ENCODE data around the gene DKK3. TPM values are rescaled to one million over a fixed set of nuclear protein-coding genes. Genes with fewer than 3 reads are reported as not detected.
A peak's percentile ranks its signal among the peaks of the same experiment; 100 is the strongest.

DKK3 gene
- polyA plus RNA-seq, 3 donors: not detected

DNA sequence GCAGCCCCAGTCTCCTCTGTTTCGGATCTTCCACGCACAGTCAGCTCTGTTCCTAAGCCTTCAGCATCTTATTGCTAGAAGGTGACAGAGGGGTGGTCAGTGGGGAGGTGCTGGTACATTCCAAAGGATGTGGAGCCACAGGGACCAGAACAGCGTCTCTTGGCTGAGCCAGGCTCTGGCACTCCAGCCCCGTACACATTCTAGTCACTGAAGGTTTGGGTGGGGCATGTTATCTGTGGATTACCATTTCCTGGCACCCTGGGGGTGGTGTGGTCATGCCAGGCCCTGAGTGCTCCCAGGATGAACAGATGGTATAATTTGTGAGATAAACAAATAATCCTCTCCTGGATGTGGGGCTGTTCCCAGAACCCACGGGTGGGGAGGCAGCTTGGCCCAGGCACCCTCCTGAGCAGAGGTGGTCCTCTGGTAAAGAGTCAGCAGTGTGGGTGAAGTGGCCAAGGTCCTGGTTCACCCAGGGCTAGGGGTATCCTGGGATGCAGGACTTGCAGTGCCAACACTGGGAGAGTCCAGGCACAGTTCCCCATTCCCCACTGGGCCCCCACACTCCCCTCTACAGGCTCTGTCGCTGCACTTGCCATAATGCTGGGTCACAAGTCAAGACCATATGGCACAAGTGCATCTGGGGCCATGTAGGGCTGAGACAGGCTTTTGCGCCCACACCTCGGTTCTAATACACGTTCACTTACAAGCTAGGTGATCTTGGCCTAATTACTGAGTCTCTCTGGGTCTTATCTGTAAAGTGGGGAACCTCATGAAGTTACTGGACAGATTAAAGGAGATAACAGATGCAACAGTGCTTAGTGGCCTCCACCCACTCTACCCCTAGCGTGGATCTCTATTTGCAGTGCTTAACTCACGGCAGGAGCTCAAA, 33.0 kb downstream of the DKK3 start:
- H3K36me3 Mint-ChIP-seq: no peaks in the 10 kb centered on the region
- Histone ChIP-seq H3K4me2 (replicated peaks; ENCODE audit: extremely low read depth, low read length, poor library complexity, severe bottlenecking) (no peak overlapping the region), H3K9me3 (replicated peaks in 1 of 2; ENCODE audit: control insufficient read depth in 1 of 2, insufficient read depth in 1 of 2, low read length in 2 of 2) (no peaks in the 10 kb centered on the region), H4K20me1 (ENCODE audit: insufficient read depth, low read length) (no peaks in the 10 kb centered on the region), H3K4me3 (replicated peaks in 1 of 3; ENCODE audit: low read depth in 2 of 3, low read length in 3 of 3) (no peak overlapping the region), H3K36me3 (replicated peaks in 1 of 2; ENCODE audit: control insufficient read depth in 1 of 2, insufficient read depth in 2 of 2, low read length in 2 of 2) (no peaks in the 10 kb centered on the region), H3K27ac (ENCODE audit: low read depth in 1 of 2, low read length in 2 of 2) (no peak overlapping the region), H2AFZ (ENCODE audit: insufficient read depth, low read depth, low read length, poor library complexity, severe bottlenecking) (no peak overlapping the region), H3K9ac (ENCODE audit: insufficient read depth, low read length, poor library complexity, severe bottlenecking) (no peak overlapping the region), H3K79me2 (ENCODE audit: insufficient read depth, low read length) (no peaks in the 10 kb centered on the region), H3K4me1 (ENCODE audit: control insufficient read depth in 1 of 2, insufficient read depth in 2 of 2, low read length in 2 of 2) (no peaks in the 10 kb centered on the region), H3K27me3 (ENCODE audit: control insufficient read depth in 2 of 2, insufficient read depth in 2 of 2, low read length in 2 of 2) (no peaks in the 10 kb centered on the region)
- no peak overlapping the region for H3K4me3 Mint-ChIP-seq
- H3K9me3 Mint-ChIP-seq: peaks cover 0 to 4% (median 2%) of the 10 kb centered on the region in 7 donors
- peaks cover 2% of the 10 kb centered on the region for H3K4me1 Mint-ChIP-seq
- intact Hi-C loops (cut with micrococcal nuclease): no loop called here
- 96% methylated on average over 6 of the region's 11 CpGs for WGBS (ENCODE audit: insufficient coverage)
- H3K27ac Mint-ChIP-seq: peak overlapping the region in 1 of 7 donors; percentile 50
- DNase-seq: no peak
- TF ChIP-seq, protein P1, sequence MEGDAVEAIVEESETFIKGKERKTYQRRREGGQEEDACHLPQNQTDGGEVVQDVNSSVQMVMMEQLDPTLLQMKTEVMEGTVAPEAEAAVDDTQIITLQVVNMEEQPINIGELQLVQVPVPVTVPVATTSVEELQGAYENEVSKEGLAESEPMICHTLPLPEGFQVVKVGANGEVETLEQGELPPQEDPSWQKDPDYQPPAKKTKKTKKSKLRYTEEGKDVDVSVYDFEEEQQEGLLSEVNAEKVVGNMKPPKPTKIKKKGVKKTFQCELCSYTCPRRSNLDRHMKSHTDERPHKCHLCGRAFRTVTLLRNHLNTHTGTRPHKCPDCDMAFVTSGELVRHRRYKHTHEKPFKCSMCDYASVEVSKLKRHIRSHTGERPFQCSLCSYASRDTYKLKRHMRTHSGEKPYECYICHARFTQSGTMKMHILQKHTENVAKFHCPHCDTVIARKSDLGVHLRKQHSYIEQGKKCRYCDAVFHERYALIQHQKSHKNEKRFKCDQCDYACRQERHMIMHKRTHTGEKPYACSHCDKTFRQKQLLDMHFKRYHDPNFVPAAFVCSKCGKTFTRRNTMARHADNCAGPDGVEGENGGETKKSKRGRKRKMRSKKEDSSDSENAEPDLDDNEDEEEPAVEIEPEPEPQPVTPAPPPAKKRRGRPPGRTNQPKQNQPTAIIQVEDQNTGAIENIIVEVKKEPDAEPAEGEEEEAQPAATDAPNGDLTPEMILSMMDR (IDR thresholded peaks at IDR 0.05): no peak
- peaks cover 0 to 4% (median 1%) of the 10 kb centered on the region in 3 donors for H3K27me3 Mint-ChIP-seq (ENCODE audit: low read depth in 3 of 3)

DNA sequence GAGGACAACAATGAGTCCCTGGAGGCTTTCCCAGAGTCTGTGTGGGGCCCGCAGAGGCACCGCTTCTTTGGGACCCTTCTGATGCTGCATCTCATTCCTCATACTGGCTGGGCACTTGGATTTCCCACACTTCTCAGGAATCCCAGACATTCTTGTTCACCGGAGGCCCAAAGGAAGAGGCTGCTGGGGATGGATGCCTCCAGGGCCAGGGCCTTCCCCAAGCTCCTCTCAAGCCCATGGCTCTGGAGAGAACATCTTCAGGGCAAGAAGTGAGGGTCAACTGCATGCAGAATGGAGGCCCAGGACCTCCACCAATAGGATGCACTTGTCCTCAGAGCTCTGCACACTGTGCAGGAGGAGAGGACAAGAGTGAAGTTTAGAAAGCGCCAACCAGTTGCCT, 34.6 kb downstream of the DKK3 start:
- Mint-ChIP-seq H3K4me3 (no peak overlapping the region), H3K9me3 (peaks cover 0 to 4% (median 2%) of the 10 kb centered on the region in 7 donors), H3K36me3 (no peaks in the 10 kb centered on the region), H3K27me3 (ENCODE audit: low read depth in 3 of 3) (peaks cover 1 to 3% (median 2%) of the 10 kb centered on the region in 3 donors), H3K4me1 (peaks cover 2% of the 10 kb centered on the region), H3K27ac (no peak overlapping the region)
- Histone ChIP-seq H3K4me1 (ENCODE audit: control insufficient read depth in 1 of 2, insufficient read depth in 2 of 2, low read length in 2 of 2) (no peaks in the 10 kb centered on the region), H3K27me3 (ENCODE audit: control insufficient read depth in 2 of 2, insufficient read depth in 2 of 2, low read length in 2 of 2) (no peaks in the 10 kb centered on the region), H3K4me2 (replicated peaks; ENCODE audit: extremely low read depth, low read length, poor library complexity, severe bottlenecking) (no peak overlapping the region), H2AFZ (ENCODE audit: insufficient read depth, low read depth, low read length, poor library complexity, severe bottlenecking) (no peak overlapping the region), H4K20me1 (ENCODE audit: insufficient read depth, low read length) (no peaks in the 10 kb centered on the region), H3K4me3 (replicated peaks in 1 of 3; ENCODE audit: low read depth in 2 of 3, low read length in 3 of 3) (no peak overlapping the region), H3K27ac (ENCODE audit: low read depth in 1 of 2, low read length in 2 of 2) (no peak overlapping the region), H3K79me2 (ENCODE audit: insufficient read depth, low read length) (no peaks in the 10 kb centered on the region), H3K9ac (ENCODE audit: insufficient read depth, low read length, poor library complexity, severe bottlenecking) (no peak overlapping the region), H3K36me3 (replicated peaks in 1 of 2; ENCODE audit: control insufficient read depth in 1 of 2, insufficient read depth in 2 of 2, low read length in 2 of 2) (no peaks in the 10 kb centered on the region), H3K9me3 (replicated peaks in 1 of 2; ENCODE audit: control insufficient read depth in 1 of 2, insufficient read depth in 1 of 2, low read length in 2 of 2) (no peaks in the 10 kb centered on the region)
- 100% methylated on average over 3 of the region's 4 CpGs for WGBS (ENCODE audit: insufficient coverage)
- intact Hi-C loops (cut with micrococcal nuclease): no loop called here
- DNase-seq: no peak
- TF ChIP-seq, protein P1 (IDR thresholded peaks at IDR 0.05): no peak
